ENCODE measurements around the gene HSPB8.
A peak's percentile ranks its signal among the peaks of the same experiment; 100 is the strongest.

HSPB8 gene

GRCh38 chr12:119168721-119169120 is 10.0 kb upstream of the HSPB8 start:
- in situ Hi-C loops (cut with HindIII; ENCODE audit: low sequenced_read_pairs) = no loop called here
- no peak for TF ChIP-seq CTCF (IDR thresholded peaks at IDR 0.05; ENCODE audit: low read depth, low read length, missing control alignments)
- H3K4me3 ChIP-seq (ENCODE audit: low read depth, low read length) = no peak overlapping the region
- DNase-seq (ENCODE audit: low read depth) = no peak

GRCh38 chr12:119169150-119169549 is 9.6 kb upstream of the HSPB8 start:
- no peak for DNase-seq (ENCODE audit: low read depth)
- TF ChIP-seq CTCF (IDR thresholded peaks at IDR 0.05; ENCODE audit: low read depth, low read length, missing control alignments) = no peak
- in situ Hi-C loops (cut with HindIII; ENCODE audit: low sequenced_read_pairs) = no loop called here
- H3K4me3 ChIP-seq (ENCODE audit: low read depth, low read length) = no peak overlapping the region

GRCh38 chr12:119171291-119171690 is 7.4 kb upstream of the HSPB8 start:
- in situ Hi-C loops (cut with HindIII; ENCODE audit: low sequenced_read_pairs) = no loop called here
- H3K4me3 ChIP-seq (ENCODE audit: low read depth, low read length) = no peak overlapping the region
- no peak for DNase-seq (ENCODE audit: low read depth)
- TF ChIP-seq CTCF (IDR thresholded peaks at IDR 0.05; ENCODE audit: low read depth, low read length, missing control alignments) = no peak

GRCh38 chr12:119171691-119172425 is 6.9 kb upstream of the HSPB8 start:
- in situ Hi-C loops (cut with HindIII; ENCODE audit: low sequenced_read_pairs) = no loop called here
- H3K4me3 ChIP-seq (ENCODE audit: low read depth, low read length) = no peak overlapping the region
- no peak for TF ChIP-seq CTCF (IDR thresholded peaks at IDR 0.05; ENCODE audit: low read depth, low read length, missing control alignments)
- no peak for DNase-seq (ENCODE audit: low read depth)

GRCh38 chr12:119175081-119175480 is 3.6 kb upstream of the HSPB8 start:
- in situ Hi-C loops (cut with HindIII; ENCODE audit: low sequenced_read_pairs) = no loop called here
- DNase-seq (ENCODE audit: low read depth) = no peak
- no peak overlapping the region for H3K4me3 ChIP-seq (ENCODE audit: low read depth, low read length)
- TF ChIP-seq CTCF (IDR thresholded peaks at IDR 0.05; ENCODE audit: low read depth, low read length, missing control alignments) = no peak

GRCh38 chr12:119176267-119177055 is 2.3 kb upstream of the HSPB8 start:
- peak; percentile 65 for DNase-seq (ENCODE audit: low read depth)
- H3K4me3 ChIP-seq (ENCODE audit: low read depth, low read length) = peak overlapping the region; percentile 14
- in situ Hi-C loops (cut with HindIII; ENCODE audit: low sequenced_read_pairs) = no loop called here
- TF ChIP-seq CTCF (IDR thresholded peaks at IDR 0.05; ENCODE audit: low read depth, low read length, missing control alignments) = no peak

All from astrocyte of the cerebellum (primary cell).